Regular cardiac myocyte (primary cell): ENCODE results near the gene UBE2C. TPM values are rescaled to one million over a fixed set of nuclear protein-coding genes. Genes with fewer than 3 reads are reported as not detected.

Source experiments
- total RNA-seq: library from RNA; depleted of rRNA; stranded (reverse); fragments of >200 nt; gene quantifications from 2 replicates; pipeline ENCODE4 v1.2.3, GENCODE V29; 2014

Gene UBE2C
- 7.9 and 46.4 TPM in 2 replicates for total RNA-seq

GRCh38 chr20:45812157-45813005, at the start of gene UBE2C:
Gene UBE2C (plus strand): TSS chr20:45812644. CDS start chr20:45812696, 52 bp downstream.

GRCh38 chr20:45827030-45827652, 14.7 kb downstream of the UBE2C start, which contains the start of gene TNNC2:
Gene TNNC2 (minus strand): TSS chr20:45827312. CDS start chr20:45827248, 64 bp downstream.

GRCh38 chr20:45833030-45833882, 20.8 kb downstream of the UBE2C start, which contains the start of gene SNX21:
Gene SNX21 (plus strand): TSS chr20:45833799. CDS start chr20:45833920, 121 bp downstream.

GRCh38 chr20:45857114-45857881, 44.9 kb downstream of the UBE2C start, which contains the start of the genes ACOT8 and ZSWIM3:
Gene ACOT8 (minus strand): TSS chr20:45857392. CDS start chr20:45857315, 77 bp downstream.
Gene ZSWIM3 (plus strand): TSS chr20:45857614. CDS start chr20:45857826, 212 bp downstream.

Other genes starting within 250 kb of the UBE2C start
- not detected in 2 replicates for gene WFDC8, start 233.4 kb upstream of the UBE2C start, total RNA-seq
- not detected in 2 replicates for gene WFDC10A, start 182.9 kb upstream of the UBE2C start, total RNA-seq
- gene WFDC9, start 181.4 kb upstream of the UBE2C start, total RNA-seq: not detected in 2 replicates
- not detected in 2 replicates for gene WFDC11, start 142.4 kb upstream of the UBE2C start, total RNA-seq
- gene WFDC13, start 110.6 kb upstream of the UBE2C start, total RNA-seq: not detected in 2 replicates
- not detected in 2 replicates for gene WFDC10B, start 107.6 kb upstream of the UBE2C start, total RNA-seq
- gene SPINT4, start 90.3 kb upstream of the UBE2C start, total RNA-seq: not detected in 2 replicates
- gene WFDC3, start 20.8 kb upstream of the UBE2C start, total RNA-seq: 0.19 and 0.56 TPM in 2 replicates
- gene DNTTIP1, start 20.7 kb upstream of the UBE2C start, total RNA-seq: 8.7 and 25.9 TPM in 2 replicates
- gene TNNC2, start 14.7 kb downstream of the UBE2C start, total RNA-seq: 0.56 TPM in 1 of 2 replicates, not detected in the other
- 33.4 and 44.0 TPM in 2 replicates for gene SNX21, start 21.2 kb downstream of the UBE2C start, total RNA-seq
- gene ACOT8, start 44.7 kb downstream of the UBE2C start, total RNA-seq: 33.4 and 35.5 TPM in 2 replicates
- 3.7 and 5.4 TPM in 2 replicates for gene ZSWIM3, start 45.0 kb downstream of the UBE2C start, total RNA-seq
- 3.4 and 4.4 TPM in 2 replicates for gene ZSWIM1, start 68.6 kb downstream of the UBE2C start, total RNA-seq
- 0.19 and 0.28 TPM in 2 replicates for gene SPATA25, start 75.0 kb downstream of the UBE2C start, total RNA-seq
- gene NEURL2, start 78.6 kb downstream of the UBE2C start, total RNA-seq: 1.5 and 5.1 TPM in 2 replicates
- gene CTSA, start 78.7 kb downstream of the UBE2C start, total RNA-seq: 27.8 and 68.8 TPM in 2 replicates
- 4.0 and 23.4 TPM in 2 replicates for gene PLTP, start 99.5 kb downstream of the UBE2C start, total RNA-seq
- gene PCIF1, start 122.0 kb downstream of the UBE2C start, total RNA-seq: 5.9 and 6.7 TPM in 2 replicates
- gene ZNF335, start 159.6 kb downstream of the UBE2C start, total RNA-seq: 10.1 and 10.9 TPM in 2 replicates
- not detected in 2 replicates for gene MMP9, start 196.3 kb downstream of the UBE2C start, total RNA-seq
- gene SLC12A5, start 216.6 kb downstream of the UBE2C start, total RNA-seq: 0.85 TPM in 1 of 2 replicates, not detected in the other